SK-N-SH (cell line): ENCODE results near the gene C13orf46. TPM values are rescaled to one million over a fixed set of nuclear protein-coding genes. Genes with fewer than 3 reads are reported as not detected.

ENCODE experiments used
- CTCF ChIA-PET: fragments of 300-600, 350-600 bp; formaldehyde crosslinking; extraction: SDS; loops from one replicate; lab custom pipeline; 2021; lab: Yijun Ruan, JAX
- POLR2A ChIA-PET: fragments of 350-600 bp; sonication (Branson Sonifier 250); formaldehyde crosslinking; extraction: SDS; loops from one replicate; lab custom pipeline; 2020; ENCODE audit warnings: antibody characterized with exemption, inconsistent platforms; lab: Yijun Ruan, JAX
- DNase-seq: peaks from one replicate; pipeline ENCODE4 v3.0.0; 2012
- H2AFZ ChIP-seq: fragments of 200-600 bp; sonication (generic); 2 replicates; pipeline ENCODE4 v1.8.1; 2016; ENCODE audit warnings: antibody characterized with exemption, mild to moderate bottlenecking, low read depth
- H3F3A ChIP-seq: fragments of 200-600 bp; sonication (generic); replicated peaks from 2 replicates; pipeline ENCODE3; 2016; ENCODE audit warnings: antibody characterized with exemption, mild to moderate bottlenecking; ENCODE audit not compliant: insufficient read depth
- H3K27ac ChIP-seq, 2 experiments: fragments of 200-500 bp in 1 of 2; fragments of 200-600 bp in 1 of 2; sonication (Bioruptor generic) in 1 of 2; sonication (generic), shearing (Covaris generic) in 1 of 2; 2 replicates each; pipeline versions ENCODE4 v1.5.1 to v1.6.1; 2014 to 2016; ENCODE audit warnings: low read depth in 2 of 2, inconsistent platforms in 1 of 2, low read length in 1 of 2, mild to moderate bottlenecking in 1 of 2, mixed read lengths in 1 of 2
- H3K27me3 ChIP-seq: fragments of 200-600 bp; sonication (generic), shearing (Covaris generic); 2 replicates; pipeline ENCODE4 v1.6.1; 2016; ENCODE audit warnings: mixed run types; ENCODE audit not compliant: insufficient read depth
- H3K36me3 ChIP-seq, 2 experiments: fragments of 200-500 bp in 1 of 2; fragments of 200-600 bp in 1 of 2; sonication (Bioruptor generic) in 1 of 2; sonication (generic) in 1 of 2; replicated peaks in 1 of 2; 2 replicates each; pipeline versions ENCODE3 to v1.5.1; 2014 to 2016; ENCODE audit warnings: low read length in 1 of 2, mild to moderate bottlenecking in 1 of 2; ENCODE audit not compliant: insufficient read depth in 2 of 2, control insufficient read depth in 1 of 2
- H3K4me1 ChIP-seq, 2 experiments: fragments of 200-500 bp in 1 of 2; fragments of 200-600 bp in 1 of 2; sonication (Bioruptor generic) in 1 of 2; sonication (generic), shearing (Covaris generic) in 1 of 2; 2 replicates each; pipeline versions ENCODE4 v1.5.1 to v1.6.1; 2014 to 2016; ENCODE audit warnings: low read depth in 1 of 2, low read length in 1 of 2, mixed run types in 1 of 2; ENCODE audit not compliant: insufficient read depth in 2 of 2, control insufficient read depth in 1 of 2
- H3K4me2 ChIP-seq: fragments of 200-600 bp; sonication (generic), shearing (Covaris generic); 2 replicates; pipeline ENCODE4 v1.6.1; 2017; ENCODE audit warnings: mixed run types
- H3K4me3 ChIP-seq, 2 experiments: fragments of 200-500 bp in 1 of 2; fragments of 200-600 bp in 1 of 2; sonication (Bioruptor generic) in 1 of 2; sonication (generic), shearing (Covaris generic) in 1 of 2; 2 replicates each; pipeline versions ENCODE4 v1.5.1 to v1.8.1; 2014 to 2016; ENCODE audit warnings: low read depth in 2 of 2, inconsistent platforms in 1 of 2, low read length in 1 of 2, mild to moderate bottlenecking in 1 of 2, mixed read lengths in 1 of 2, moderate library complexity in 1 of 2
- H3K79me2 ChIP-seq: fragments of 200-600 bp; sonication (generic); 2 replicates; pipeline ENCODE4 v1.8.1; 2017; ENCODE audit warnings: mild to moderate bottlenecking; ENCODE audit not compliant: insufficient read depth
- H3K9ac ChIP-seq: fragments of 200-600 bp; sonication (generic); 2 replicates; pipeline ENCODE4 v1.6.1; 2017; ENCODE audit warnings: mixed run types
- H3K9me2 ChIP-seq: fragments of 200-600 bp; sonication (generic); 2 replicates; pipeline ENCODE4 v1.6.1; 2017; ENCODE audit warnings: mixed run types
- H3K9me3 ChIP-seq: fragments of 200-600 bp; sonication (generic); 2 replicates; pipeline ENCODE4 v1.6.1; 2017; ENCODE audit warnings: mixed run types, mild to moderate bottlenecking, moderate library complexity
- H4K20me1 ChIP-seq: fragments of 200-600 bp; sonication (generic); 2 replicates; pipeline ENCODE4 v1.6.1; 2017; ENCODE audit warnings: mild to moderate bottlenecking, mixed run types; ENCODE audit not compliant: insufficient read depth
- CHD2 ChIP-seq: fragments of 150-350 bp; IDR thresholded peaks from 2 replicates; pipeline ENCODE4 v1.6.1; 2018; ENCODE audit warnings: low read length; ENCODE audit not compliant: partially characterized antibody
- EP300 ChIP-seq, 2 experiments: IDR thresholded peaks; 2 replicates each; pipeline versions ENCODE4 v1.4.0 to v1.6.1; 2012; ENCODE audit warnings: borderline replicate concordance in 1 of 2, low read depth in 1 of 2, low read length in 1 of 2
- EZH2phosphoT487 ChIP-seq: fragments of 200-600 bp; sonication (generic); IDR thresholded peaks from 2 replicates; pipeline ENCODE4 v1.6.1; 2017; ENCODE audit warnings: low read depth, mixed run types, mild to moderate bottlenecking, antibody characterized with exemption, moderate library complexity, borderline replicate concordance
- FOSL2 ChIP-seq: IDR thresholded peaks from 2 replicates; pipeline ENCODE4 v1.4.0; 2012; ENCODE audit warnings: low read depth, mild to moderate bottlenecking, moderate library complexity, borderline replicate concordance
- FOXJ3 ChIP-seq: sonication (generic); formaldehyde crosslinking; IDR thresholded peaks from 2 replicates; pipeline ENCODE4 v1.5.1; 2020; ENCODE audit warnings: mild to moderate bottlenecking, missing genetic modification reagents
- FOXM1 ChIP-seq: IDR thresholded peaks from 2 replicates; pipeline ENCODE4 v1.4.0; 2012; ENCODE audit warnings: low read depth, mild to moderate bottlenecking
- GABPA ChIP-seq: IDR thresholded peaks from 2 replicates; pipeline ENCODE4 v1.4.0; 2012; ENCODE audit warnings: low read depth, mild to moderate bottlenecking
- GATA2 ChIP-seq: sonication (generic); formaldehyde crosslinking; IDR thresholded peaks from 2 replicates; pipeline ENCODE4 v1.5.0; 2020; ENCODE audit warnings: mild to moderate bottlenecking, missing genetic modification reagents
- IRF3 ChIP-seq: fragments of 150-350 bp; IDR thresholded peaks from 2 replicates; pipeline ENCODE4 v1.6.1; 2016; ENCODE audit warnings: mild to moderate bottlenecking, low read depth, low read length
- JUND ChIP-seq: IDR thresholded peaks from 2 replicates; pipeline ENCODE4 v1.4.0; 2012
- MAX ChIP-seq: IDR thresholded peaks from 2 replicates; pipeline ENCODE4 v1.4.0; 2012; ENCODE audit warnings: low read depth
- MEF2A ChIP-seq: IDR thresholded peaks from 2 replicates; pipeline ENCODE4 v1.4.0; 2012; ENCODE audit warnings: low read depth, borderline replicate concordance
- MXI1 ChIP-seq: IDR thresholded peaks from 2 replicates; pipeline ENCODE4 v1.6.1; 2012; ENCODE audit warnings: mild to moderate bottlenecking, low read depth, low read length, improper control_type of control experiment
- NFIC ChIP-seq: IDR thresholded peaks from 2 replicates; pipeline ENCODE4 v1.4.0; 2012; ENCODE audit warnings: borderline replicate concordance
- NRF1 ChIP-seq: IDR thresholded peaks from 2 replicates; pipeline ENCODE4 v1.6.1; 2012; ENCODE audit warnings: low read depth, mild to moderate bottlenecking, low read length
- PBX3 ChIP-seq: IDR thresholded peaks from 2 replicates; pipeline ENCODE4; 2012
- POLR2AphosphoS5 ChIP-seq: IDR thresholded peaks from 2 replicates; pipeline ENCODE4 v1.6.1; 2012; ENCODE audit warnings: low read depth, low read length
- RAD21 ChIP-seq: IDR thresholded peaks from 2 replicates; pipeline ENCODE4 v1.6.1; 2012; ENCODE audit warnings: mild to moderate bottlenecking, low read length
- RFX5 ChIP-seq: IDR thresholded peaks from 2 replicates; pipeline ENCODE4 v1.6.1; 2012; ENCODE audit warnings: mild to moderate bottlenecking, improper control_type of control experiment, low read length
- TCF12 ChIP-seq: IDR thresholded peaks from 2 replicates; pipeline ENCODE4 v1.4.0; 2012
- TEAD4 ChIP-seq: IDR thresholded peaks from 2 replicates; pipeline ENCODE4 v1.4.0; 2012; ENCODE audit warnings: mild to moderate bottlenecking, borderline replicate concordance; ENCODE audit not compliant: insufficient read depth
- YY1 ChIP-seq: IDR thresholded peaks from 2 replicates; pipeline ENCODE4 v1.4.0; 2012; ENCODE audit warnings: low read depth, mild to moderate bottlenecking
- WGBS: methylation state at CpG from one replicate; pipeline ENCODE4 v1.1.6; 2017; ENCODE audit warnings: low lambda C conversion rate; 5-methylcytosine and 5-hydroxymethylcytosine counted together
- polyA plus RNA-seq, 3 experiments: library from polyadenylated mRNA; depleted of rRNA; stranded (reverse); fragments of >200 nt; gene quantifications; 2 replicates each; pipeline ENCODE4 v1.2.3, GENCODE V29; 2012

C13orf46 gene
- polyA plus RNA-seq, 1 of the 3 experiments (the other 2 are of a cell fraction) = 1.7 TPM

- H3F3A ChIP-seq = no peaks in the 10 kb centered on the region
- no peaks in the 10 kb centered on the region for H3K36me3 ChIP-seq
- no peak overlapping the region for H3K27ac ChIP-seq
- H3K9me3 ChIP-seq = no peaks in the 10 kb centered on the region
- no peaks in the 10 kb centered on the region for H3K79me2 ChIP-seq
- 82% methylated on average over 16 of the region's 16 CpGs for WGBS
- no peak overlapping the region for H2AFZ ChIP-seq
- no peak for TF ChIP-seq EZH2phosphoT487
- TF ChIP-seq RAD21 = no peak
- no peak for TF ChIP-seq RFX5
- TF ChIP-seq FOXM1 = no peak
- no peak for TF ChIP-seq FOSL2
- TF ChIP-seq NFIC = no peak
- TF ChIP-seq TEAD4 = no peak
- no peak for DNase-seq
- no peaks in the 10 kb centered on the region for H4K20me1 ChIP-seq
- no peak overlapping the region for H3K9ac ChIP-seq
- ChIA-PET POLR2A (no interaction called here), CTCF (interaction anchor here (1.0 kb wide), 1 partner anchor 61 kb away, joined by 3 read pairs; no protein-coding TSS in a partner anchor)
- no peak overlapping the region for H3K4me3 ChIP-seq
- H3K4me1 ChIP-seq = peaks cover 0 to 42% of the 10 kb centered on the region in 2 experiments; a peak in 1 of 4 replicates
- H3K27me3 ChIP-seq = no peaks in the 10 kb centered on the region
- no peaks in the 10 kb centered on the region for H3K9me2 ChIP-seq
- no peak overlapping the region for H3K4me2 ChIP-seq
Measured at GRCh38 chr13:113926301-113926761, 47.5 kb downstream of the C13orf46 start.

- Histone ChIP-seq H3F3A (no peaks in the 10 kb centered on the region), H2AFZ (no peak overlapping the region), H4K20me1 (no peaks in the 10 kb centered on the region)
- 67% methylated on average over 6 of the region's 7 CpGs for WGBS
- TF ChIP-seq PBX3 = no peak
- no peak for TF ChIP-seq FOXM1
- TF ChIP-seq EZH2phosphoT487 = no peak
- TF ChIP-seq IRF3 = no peak
- no peak for TF ChIP-seq GABPA
- no peak for TF ChIP-seq MEF2A
- no peak for TF ChIP-seq FOSL2
- TF ChIP-seq POLR2AphosphoS5 = no peak
- no peak for TF ChIP-seq TCF12
- TF ChIP-seq MAX = no peak
- no peak for TF ChIP-seq RAD21
- no peak for TF ChIP-seq YY1
- TF ChIP-seq CHD2 = no peak
- TF ChIP-seq MXI1 = no peak
- no peak for TF ChIP-seq FOXJ3 (CRISPR knock-in tag)
- TF ChIP-seq GATA2 (CRISPR knock-in tag) = no peak
- no peak for TF ChIP-seq JUND
- no peak for TF ChIP-seq NRF1
- no peak for TF ChIP-seq EP300 (IDR thresholded peaks at IDR 0.05; ENCODE audit: borderline replicate concordance in 1 of 2, low read depth in 1 of 2, low read length in 1 of 2)
- TF ChIP-seq, all 33 proteins: peak for 0
- Histone ChIP-seq H3K9me2 (no peaks in the 10 kb centered on the region), H3K4me3 (no peak overlapping the region), H3K9ac (no peak overlapping the region), H3K4me1 (peaks cover 0 to 29% of the 10 kb centered on the region in 2 experiments; a peak in 1 of 4 replicates), H3K4me2 (no peak overlapping the region), H3K36me3 (no peaks in the 10 kb centered on the region), H3K27ac (no peak overlapping the region), H3K79me2 (no peaks in the 10 kb centered on the region), H3K9me3 (no peaks in the 10 kb centered on the region), H3K27me3 (no peaks in the 10 kb centered on the region)
- POLR2A ChIA-PET = no interaction called here
- CTCF ChIA-PET = interaction anchor here (0.6 to 1.3 kb wide), 2 partner anchors 29 to 302 kb away, joined by 3 read pairs; no protein-coding TSS in a partner anchor
- DNase-seq = no peak
Measured at GRCh38 chr13:113924184-113924901, 49.5 kb downstream of the C13orf46 start.
